HG03025 (cell line): ENCODE data around the gene OOSP4A.
"Not testable (repeated sequence)": the region's sequence is repeated elsewhere in the genome, so short reads cannot be mapped to it uniquely, and the experiment has no call there.

Experiments used
- ATAC-seq: cut with Tn5 transposase; IDR thresholded peaks from one replicate; pipeline ENCODE4 v1.9.1; 2021; ENCODE audit warnings: mild to moderate bottlenecking, moderate library complexity; ENCODE audit not compliant: unreplicated experiment, low FRiP score

OOSP4A gene

GRCh38 chr11:59973097-59973496 lies 9.3 kb downstream of the OOSP4A start:
- no peak for ATAC-seq

GRCh38 chr11:59981106-59981770 lies 17.4 kb downstream of the OOSP4A start:
- ATAC-seq: no peak

- ATAC-seq: not testable (repeated sequence)
Observed at GRCh38 chr11:59982037-59982436, 18.2 kb downstream of the OOSP4A start.

DNA sequence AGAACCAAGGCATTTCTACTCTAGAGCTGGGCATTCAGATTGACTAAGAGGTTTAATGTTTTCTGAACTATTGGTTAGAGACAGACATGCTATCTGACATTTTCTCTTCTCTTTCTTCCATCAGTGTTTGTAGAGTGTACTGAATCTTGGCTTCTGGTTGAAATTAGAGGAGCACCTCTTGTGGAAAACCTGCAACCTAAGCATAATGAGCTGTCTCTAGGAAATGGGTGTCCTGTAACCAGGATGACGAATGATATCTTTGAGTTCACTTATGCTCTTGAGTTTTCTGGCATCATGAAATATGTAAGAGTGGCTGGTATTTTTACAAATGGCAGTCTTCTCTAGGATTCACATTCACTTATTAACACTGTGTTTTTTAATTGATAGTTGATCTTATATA lies 19.4 kb downstream of the OOSP4A start:
- no peak for ATAC-seq

GRCh38 chr11:59984368-59984767 lies 20.5 kb downstream of the OOSP4A start:
- no peak for ATAC-seq

DNA sequence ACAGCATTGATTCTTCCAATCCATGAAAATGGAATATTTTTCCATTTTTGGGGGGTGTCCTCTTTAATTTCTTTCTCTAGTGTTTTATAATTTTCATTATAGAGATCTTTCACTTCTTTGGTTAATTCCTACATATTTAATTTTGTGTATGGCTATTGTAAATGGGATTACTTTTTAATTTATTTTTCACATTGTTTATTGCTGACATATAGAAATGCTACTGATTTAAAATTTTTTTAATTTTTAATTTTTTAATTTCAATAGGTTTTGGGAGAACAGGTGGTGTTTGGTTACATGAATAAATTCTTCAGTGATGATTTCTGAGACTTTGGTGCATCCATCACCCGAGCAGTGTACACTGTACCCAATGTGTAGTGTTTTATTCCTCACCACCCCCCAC lies 26.6 kb downstream of the OOSP4A start:
- no peak for ATAC-seq

DNA sequence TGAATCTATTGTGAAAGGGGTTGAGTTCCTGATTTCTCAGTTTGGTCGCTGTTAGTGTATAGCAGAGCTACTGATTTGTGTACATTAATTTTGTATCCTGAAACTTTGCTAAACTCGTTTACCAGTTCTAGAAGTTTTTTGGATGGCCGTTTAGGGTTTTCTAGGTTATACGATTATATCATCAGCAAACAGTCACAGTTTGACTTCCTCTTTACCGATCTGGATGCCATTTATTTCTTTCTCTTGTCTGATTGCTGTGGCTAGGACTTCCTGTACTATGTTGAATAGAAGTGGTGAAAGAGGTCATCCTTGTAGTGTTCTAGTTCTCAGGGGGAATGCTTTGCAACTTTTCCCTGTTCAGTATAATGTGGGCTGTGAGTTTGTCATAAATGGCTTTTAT lies 28.6 kb downstream of the OOSP4A start:
- no peak for ATAC-seq

DNA sequence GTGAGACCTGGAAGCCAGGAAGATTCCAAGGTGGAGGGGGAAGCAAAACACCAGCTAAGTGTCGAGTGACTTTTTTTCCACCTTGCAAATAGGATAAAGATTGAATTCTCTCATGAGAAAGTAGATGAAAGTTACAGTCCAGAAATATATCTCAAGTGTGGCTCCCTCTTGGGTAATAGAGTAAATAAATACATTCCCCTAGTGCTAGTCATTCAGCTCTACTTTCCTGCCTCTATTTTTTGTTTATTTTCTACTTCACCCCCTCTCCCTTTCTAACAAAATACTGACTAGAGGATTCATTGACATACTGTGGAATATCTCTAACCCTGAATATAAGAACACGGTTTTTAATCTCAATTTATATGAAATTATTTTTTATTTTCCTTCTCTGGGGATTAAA lies 34.0 kb downstream of the OOSP4A start:
- ATAC-seq: no peak

GRCh38 chr11:59999691-60000090 lies 35.9 kb downstream of the OOSP4A start:
- no peak for ATAC-seq

DNA sequence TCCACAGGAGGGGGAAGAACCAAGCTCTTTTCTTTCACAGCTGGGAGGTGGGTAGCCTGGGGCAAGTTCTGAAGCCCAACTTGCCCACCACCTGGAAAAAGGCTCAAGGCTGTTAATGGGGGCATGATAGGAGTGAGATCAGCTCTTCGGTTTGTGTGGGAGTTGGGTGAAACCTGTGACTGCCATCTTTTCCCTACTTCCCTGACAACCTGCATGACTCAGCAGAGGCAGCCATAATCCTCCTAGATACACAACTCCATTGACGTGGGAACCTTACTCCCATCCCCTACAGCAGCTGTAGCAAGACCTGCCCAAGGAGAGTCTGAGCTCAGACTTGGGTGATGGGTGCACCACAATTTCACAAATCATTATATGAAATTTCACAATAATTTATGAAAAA lies 39.9 kb downstream of the OOSP4A start:
- ATAC-seq: no peak

- no peak for ATAC-seq
Observed at GRCh38 chr11:60005360-60005759, 41.5 kb downstream of the OOSP4A start.

- ATAC-seq: no peak
Observed at GRCh38 chr11:60016881-60017280, 53.0 kb downstream of the OOSP4A start, which contains the start of gene OOSP4B. Gene OOSP4B (plus strand): TSS chr11:60017181.

DNA sequence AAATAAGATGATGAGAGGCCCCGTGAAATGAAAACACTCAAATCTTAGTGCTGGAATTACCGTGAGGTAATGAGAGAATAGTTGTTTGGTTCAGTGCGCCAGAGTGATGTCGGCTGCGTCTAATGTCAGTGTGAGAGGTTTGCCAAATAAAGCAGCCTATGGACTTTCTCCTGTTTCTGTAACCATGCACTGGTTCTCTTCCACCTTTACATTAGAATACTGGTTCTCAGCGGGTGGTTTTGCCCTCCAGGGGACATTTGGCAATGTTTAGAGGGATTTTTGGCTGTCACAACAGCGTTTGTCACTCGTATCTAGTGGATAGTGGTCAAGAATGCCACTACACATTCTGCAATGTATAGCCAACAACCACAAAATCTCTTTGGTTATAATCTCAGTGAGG lies 54.2 kb downstream of the OOSP4A start:
- no peak for ATAC-seq
